HepG2 (cell line): ENCODE measurements around the gene PTGIS. TPM values are rescaled to one million over a fixed set of nuclear protein-coding genes. Genes with fewer than 3 reads are reported as not detected.

Experiments
- AGO2 ChIP-seq: fragments of 200-400 bp; formaldehyde crosslinking; optimal IDR thresholded peaks from 2 replicates; pipeline ENCODE3; 2017; ENCODE audit warnings: mild to moderate bottlenecking, low read depth, low read length, moderate library complexity
- ATF4 ChIP-seq, 2 experiments: fragments of 450-650 bp in 1 of 2; sonication (generic) in 1 of 2; formaldehyde crosslinking; IDR thresholded peaks; 2 replicates each; pipeline versions ENCODE4 v1.5.0 to v1.8.0; 2020 to 2022; ENCODE audit warnings: mild to moderate bottlenecking in 1 of 2, missing genetic modification reagents in 1 of 2
- EHMT2 ChIP-seq: fragments of 200-600 bp; sonication (generic); IDR thresholded peaks from 2 replicates; pipeline ENCODE4 v1.7.0; 2017; ENCODE audit warnings: antibody characterized with exemption, low read depth, low read length, borderline replicate concordance
- GPBP1L1 ChIP-seq: sonication (generic); formaldehyde crosslinking; IDR thresholded peaks from 2 replicates; pipeline ENCODE4 v1.5.0; 2020; ENCODE audit warnings: mild to moderate bottlenecking, missing genetic modification reagents
- HINFP ChIP-seq: sonication (generic); formaldehyde crosslinking; IDR thresholded peaks from 2 replicates; pipeline ENCODE4 v1.4.0; 2020; ENCODE audit warnings: low read depth, mild to moderate bottlenecking, missing genetic modification reagents
- HOXA7 ChIP-seq: sonication (generic); formaldehyde crosslinking; IDR thresholded peaks from 2 replicates; pipeline ENCODE4 v1.8.1; 2022; ENCODE audit warnings: mild to moderate bottlenecking, missing genetic modification reagents, moderate library complexity
- ISL2 ChIP-seq: sonication (generic); formaldehyde crosslinking; IDR thresholded peaks from 2 replicates; pipeline ENCODE4 v1.5.0; 2020; ENCODE audit warnings: missing genetic modification reagents
- KAT2B ChIP-seq: fragments of 150-350 bp; IDR thresholded peaks from 2 replicates; pipeline ENCODE4 v1.6.1; 2014; ENCODE audit warnings: low read depth, low read length, borderline replicate concordance
- KDM2A ChIP-seq: sonication (generic); formaldehyde crosslinking; IDR thresholded peaks from 2 replicates; pipeline ENCODE4 v1.4.0; 2020; ENCODE audit warnings: low read depth, missing genetic modification reagents, borderline replicate concordance
- KDM6A ChIP-seq: IDR thresholded peaks from 2 replicates; pipeline ENCODE4 v1.6.1; 2016; ENCODE audit warnings: low read depth
- KLF11 ChIP-seq: IDR thresholded peaks from 2 replicates; pipeline ENCODE4 v1.6.1; 2016; ENCODE audit warnings: missing compliant biosample characterization
- NCOA2 ChIP-seq: sonication (generic); formaldehyde crosslinking; IDR thresholded peaks from 2 replicates; pipeline ENCODE4 v1.8.0; 2022; ENCODE audit warnings: inconsistent platforms
- PLSCR1 ChIP-seq: sonication (generic); formaldehyde crosslinking; IDR thresholded peaks from 2 replicates; pipeline ENCODE4 v1.5.0; 2020; ENCODE audit warnings: missing genetic modification reagents, mild to moderate bottlenecking, borderline replicate concordance
- POGZ ChIP-seq: sonication (generic); formaldehyde crosslinking; IDR thresholded peaks from 2 replicates; pipeline ENCODE4 v1.4.0; 2020; ENCODE audit warnings: mild to moderate bottlenecking, missing genetic modification reagents
- POLR2A ChIP-seq, 2 experiments: IDR thresholded peaks; 2 replicates each; pipeline ENCODE4 v1.6.1; 2011; ENCODE audit warnings: low read depth in 2 of 2, low read length in 2 of 2, mild to moderate bottlenecking in 1 of 2, moderate library complexity in 1 of 2; ENCODE audit not compliant: insufficient read depth in 1 of 2
- TAF15 ChIP-seq: fragments of 200-400 bp; formaldehyde crosslinking; IDR thresholded peaks from one replicate; pipeline ENCODE4 v1.6.1; 2018; ENCODE audit warnings: mild to moderate bottlenecking, low read depth, low read length; ENCODE audit not compliant: poor library complexity, severe bottlenecking
- TSC22D2 ChIP-seq: sonication (generic); formaldehyde crosslinking; IDR thresholded peaks from 2 replicates; pipeline ENCODE4 v1.5.1; 2020; ENCODE audit warnings: missing genetic modification reagents, mild to moderate bottlenecking, borderline replicate concordance
- ZBTB2 ChIP-seq: sonication (generic); formaldehyde crosslinking; IDR thresholded peaks from 2 replicates; pipeline ENCODE4 v1.8.0; 2022; ENCODE audit warnings: low read depth, missing genetic modification reagents
- ZBTB26 ChIP-seq: IDR thresholded peaks from 2 replicates; pipeline ENCODE4 v1.6.1; 2016; ENCODE audit warnings: missing compliant biosample characterization, missing genetic modification reagents, borderline replicate concordance
- ZBTB7B ChIP-seq: sonication (generic); formaldehyde crosslinking; IDR thresholded peaks from 2 replicates; pipeline ENCODE4 v1.4.0; 2020; ENCODE audit warnings: missing genetic modification reagents
- ZNF260 ChIP-seq: sonication (generic); formaldehyde crosslinking; IDR thresholded peaks from 2 replicates; pipeline ENCODE4 v1.4.0; 2020; ENCODE audit warnings: missing genetic modification reagents, low read depth, mild to moderate bottlenecking, borderline replicate concordance
- ZNF382 ChIP-seq: sonication (generic); formaldehyde crosslinking; IDR thresholded peaks from 2 replicates; pipeline ENCODE4 v1.5.0; 2020; ENCODE audit warnings: missing genetic modification reagents, mild to moderate bottlenecking, borderline replicate concordance
- ZNF589 ChIP-seq: sonication (generic); formaldehyde crosslinking; conservative IDR thresholded peaks from 2 replicates; pipeline ENCODE4 v1.8.0; 2022; ENCODE audit warnings: mild to moderate bottlenecking, moderate library complexity, missing genetic modification reagents
- ZNF614 ChIP-seq: IDR thresholded peaks from 2 replicates; pipeline ENCODE4 v1.6.1; 2018; ENCODE audit warnings: missing biosample characterization, missing genetic modification reagents, inconsistent platforms, borderline replicate concordance
- polyA plus RNA-seq, 8 experiments: library from polyadenylated mRNA; depleted of rRNA in 3 of 8; stranded (reverse) in 7 of 8; unstranded in 1 of 8; fragments of >200 nt; fragmentation: Illumina TruSeq in 4 of 8; extraction: Trizol in 4 of 8; gene quantifications; 2 replicates each; pipeline versions ENCODE4 v1.2.1 to v1.2.3, GENCODE V29; 2011 to 2016; ENCODE audit warnings: low read depth in 4 of 8, missing spikeins in 1 of 8, mixed read lengths in 1 of 8; ENCODE audit not compliant: insufficient read depth in 1 of 8
- total RNA-seq, 5 experiments: library from RNA; depleted of rRNA; stranded (reverse); fragments of >200 nt; fragmentation: Illumina TruSeq; extraction: Trizol; gene quantifications; 2 replicates each; pipeline ENCODE4 v1.2.3, GENCODE V29; 2016; ENCODE audit warnings: low read depth in 1 of 5

The PTGIS gene
- total and polyA plus RNA-seq, 2 of the 13 experiments (the other 11 are each of a cell fraction or from before 2014, with no cell fraction given): not detected

- TF ChIP-seq ZNF382 (CRISPR knock-in tag): no peak
- TF ChIP-seq PLSCR1 (CRISPR knock-in tag): 0 out of 2 replicates have a peak, but pooled peaks have one; percentile 69
- peak; percentile 67; the same call in 1 of the 2 replicates for TF ChIP-seq ZBTB2 (CRISPR knock-in tag)
- peak; percentile 72 for TF ChIP-seq ZBTB26 (CRISPR knock-in tag)
- TF ChIP-seq ATF4 (CRISPR knock-in tag; IDR thresholded peaks at IDR 0.05): 0 out of 4 replicates have a peak, but pooled peaks of 1 of the 2 experiments have one; percentile 55
- TF ChIP-seq HOXA7 (CRISPR knock-in tag): no peak
- no peak for TF ChIP-seq HINFP
- TF ChIP-seq ZNF614 (CRISPR knock-in tag): peak; percentile 72; the same call in 1 of the 2 replicates
- TF ChIP-seq TAF15: peak; percentile 88
- peak; percentile 82 for TF ChIP-seq ISL2 (CRISPR knock-in tag)
- peak; percentile 95 for TF ChIP-seq KLF11 (CRISPR knock-in tag)
- no peak for TF ChIP-seq ZNF260 (CRISPR knock-in tag)
- peak; percentile 78 for TF ChIP-seq ZBTB7B (CRISPR knock-in tag)
- TF ChIP-seq POLR2A (IDR thresholded peaks at IDR 0.05; ENCODE audit: insufficient read depth in 1 of 2, low read depth in 2 of 2, low read length in 2 of 2): no peak
- TF ChIP-seq POGZ (CRISPR knock-in tag): peak; percentile 65; the same call in 1 of the 2 replicates
- TF ChIP-seq GPBP1L1 (CRISPR knock-in tag): no peak
- TF ChIP-seq KAT2B: no peak
- TF ChIP-seq NCOA2 (CRISPR knock-in tag): peak; percentile 63
- TF ChIP-seq EHMT2: peak; percentile 97
- TF ChIP-seq KDM6A (CRISPR knock-in tag): no peak
- TF ChIP-seq KDM2A: peak; percentile 80
- no peak for TF ChIP-seq AGO2
- peak; percentile 91; the same call in 1 of the 2 replicates for TF ChIP-seq TSC22D2 (CRISPR knock-in tag)
- peak; percentile 90 for TF ChIP-seq ZNF589 (CRISPR knock-in tag)
Measured at GRCh38 chr20:49482621-49483017, 85.3 kb downstream of the PTGIS start, which contains the start of gene KCNB1 (continued).
